H54 (cell line): ENCODE data around the gene DNAH7.
A peak's percentile ranks its signal among the peaks of the same experiment; 100 is the strongest.
"Not testable (repeated sequence)": the region's sequence is repeated elsewhere in the genome, so short reads cannot be mapped to it uniquely, and the experiment has no call there.

Experiments used
- DNase-seq: peaks from one replicate; pipeline ENCODE4 v3.0.0; 2011; ENCODE audit warnings: low spot score, mixed read lengths; ENCODE audit not compliant: insufficient read length
- FAIRE-seq: peaks from 3 replicates; lab custom pipeline; 2011; peaks lifted over from hg19 to GRCh38; lab: Jason Lieb, UNC
- POLR2A ChIP-seq: IDR thresholded peaks from 2 replicates; pipeline ENCODE4 v1.6.1; 2011; ENCODE audit warnings: low read depth, mild to moderate bottlenecking, low read length

Gene DNAH7

DNA sequence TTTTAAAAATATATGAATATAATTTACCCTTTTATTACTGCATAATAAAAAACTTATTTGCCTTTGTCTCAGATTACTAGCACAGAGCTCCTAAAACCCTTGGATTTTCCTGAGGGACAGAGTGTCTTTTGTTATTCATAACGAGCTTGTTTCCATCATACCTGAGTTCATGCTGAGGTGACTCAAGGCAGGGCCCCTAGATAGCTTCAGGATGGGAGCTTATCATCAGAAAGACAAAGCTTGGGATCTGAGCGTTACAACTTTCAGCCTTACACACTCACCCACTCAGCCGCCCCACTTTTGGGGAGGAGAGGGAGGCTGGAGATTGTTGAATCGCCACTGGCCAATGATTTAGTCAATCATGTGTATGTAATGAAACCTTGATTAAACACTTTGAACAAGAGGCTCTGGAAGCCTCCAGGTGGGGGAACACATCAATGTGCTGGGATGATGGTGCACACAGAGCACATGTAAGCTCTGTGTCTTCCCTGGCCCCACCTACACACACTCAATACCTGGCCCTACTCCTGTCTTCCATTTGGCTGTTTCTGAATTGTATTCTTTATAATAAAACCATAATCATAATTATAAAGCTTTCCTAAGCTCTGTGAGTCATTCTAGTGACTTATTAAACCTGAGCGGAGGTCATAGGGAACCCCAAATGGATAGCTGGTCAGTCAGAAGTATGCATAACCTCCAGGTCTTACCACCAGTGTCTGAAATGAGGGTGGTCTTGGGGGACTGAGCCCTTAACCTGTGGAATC is 28.5 kb upstream of the DNAH7 start:
- FAIRE-seq = no peak
- TF ChIP-seq POLR2A = no peak
- DNase-seq = no peak

DNA sequence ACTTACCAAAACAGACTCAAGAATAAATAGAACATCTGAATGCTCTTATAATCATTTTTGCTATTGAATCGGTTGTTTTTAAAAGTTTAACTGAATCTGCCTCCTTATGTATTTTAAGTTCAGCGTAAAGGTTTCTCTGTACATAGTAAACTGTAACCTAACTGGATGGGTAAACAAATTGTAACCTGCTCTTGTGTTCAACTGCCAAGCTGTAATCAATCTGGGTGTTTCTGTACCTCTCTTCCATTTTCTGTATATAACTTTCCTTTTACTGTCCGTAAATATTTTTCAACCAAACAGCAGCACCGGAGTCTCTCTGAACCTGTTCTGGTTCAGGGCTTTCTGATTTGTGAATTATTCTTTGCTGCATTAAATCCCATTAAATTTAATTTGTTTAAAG is 27.6 kb upstream of the DNAH7 start:
- no peak for FAIRE-seq
- DNase-seq = no peak
- no peak for TF ChIP-seq POLR2A

DNA sequence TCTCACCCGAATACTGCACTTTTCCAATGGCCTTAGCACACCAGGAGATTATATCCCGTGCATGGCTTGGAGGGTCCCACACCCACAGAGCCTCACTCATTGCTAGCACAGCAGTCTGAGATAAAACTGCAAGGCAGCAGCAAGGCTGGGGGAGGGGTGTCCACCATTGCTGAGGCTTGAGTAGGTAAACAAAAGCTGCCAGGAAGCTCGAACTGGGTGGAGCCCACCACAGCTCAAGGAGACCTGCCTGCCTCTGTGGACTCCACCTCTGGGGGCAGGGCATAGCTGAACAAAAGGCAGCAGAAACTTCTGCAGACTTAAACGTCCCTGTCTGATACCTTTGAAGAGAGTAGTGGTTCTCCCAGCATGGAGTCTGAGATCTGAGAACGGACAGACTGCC is 20.8 kb upstream of the DNAH7 start:
- DNase-seq, FAIRE-seq: not testable (repeated sequence)

DNA sequence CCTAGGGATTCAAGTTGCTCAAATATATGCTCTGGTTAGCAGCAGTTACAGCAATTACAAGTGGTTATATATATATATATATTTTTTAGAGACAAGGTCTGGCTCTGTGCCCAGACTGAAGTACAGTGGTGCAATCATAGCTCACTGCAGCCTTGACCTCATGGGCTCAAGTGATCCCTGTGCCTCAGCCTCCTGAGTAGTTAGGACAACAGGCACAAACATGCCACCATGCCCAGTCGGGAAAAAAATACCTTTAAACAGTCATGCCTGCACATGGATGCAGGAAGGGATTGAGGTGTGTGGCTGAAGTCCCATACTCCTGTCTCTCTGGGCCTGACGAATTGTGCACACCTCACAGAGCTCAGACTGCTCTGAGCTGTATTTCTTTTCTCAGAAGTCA is 19.6 kb upstream of the DNAH7 start:
- TF ChIP-seq POLR2A = no peak
- no peak for DNase-seq
- no peak for FAIRE-seq

DNA sequence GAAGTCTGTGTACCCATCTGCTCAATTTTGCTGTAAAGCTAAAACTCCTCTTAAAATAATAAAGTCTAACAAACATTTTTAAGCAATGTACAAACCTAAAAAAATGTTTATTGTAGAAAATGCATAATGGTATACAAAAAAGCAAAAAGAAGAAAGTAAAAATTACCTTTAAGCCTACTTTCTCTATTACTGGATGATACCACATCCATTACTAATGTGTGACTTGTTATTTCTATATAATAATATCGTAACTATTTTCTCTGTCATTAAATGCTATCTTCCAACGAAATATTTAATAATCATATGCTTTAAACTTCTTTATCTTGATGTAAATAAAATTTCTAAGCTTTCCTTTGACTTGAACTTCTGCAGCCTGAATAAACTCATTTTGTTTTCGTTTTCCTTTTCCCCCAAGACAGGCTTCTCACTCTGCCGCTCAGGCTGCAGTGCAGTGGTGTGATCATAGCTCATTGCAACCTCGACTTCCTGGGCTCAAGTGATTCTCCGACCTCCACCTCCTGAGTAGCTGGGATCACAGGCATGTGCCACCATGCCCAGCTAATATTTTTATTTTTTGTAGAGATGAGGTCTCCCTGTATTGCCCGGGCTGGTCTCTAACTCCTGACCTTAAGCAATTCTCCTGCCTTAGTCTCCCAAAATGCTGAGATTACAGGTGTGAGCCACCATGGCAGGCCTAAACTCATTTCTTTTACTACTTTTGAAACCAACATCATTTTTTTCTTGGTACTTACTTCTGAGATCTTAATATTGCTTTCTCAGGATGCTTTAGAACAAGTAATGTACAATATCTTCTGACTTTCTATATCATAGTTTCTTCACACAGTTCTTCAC is 18.1 kb upstream of the DNAH7 start:
- no peak for FAIRE-seq
- TF ChIP-seq POLR2A = no peak

DNA sequence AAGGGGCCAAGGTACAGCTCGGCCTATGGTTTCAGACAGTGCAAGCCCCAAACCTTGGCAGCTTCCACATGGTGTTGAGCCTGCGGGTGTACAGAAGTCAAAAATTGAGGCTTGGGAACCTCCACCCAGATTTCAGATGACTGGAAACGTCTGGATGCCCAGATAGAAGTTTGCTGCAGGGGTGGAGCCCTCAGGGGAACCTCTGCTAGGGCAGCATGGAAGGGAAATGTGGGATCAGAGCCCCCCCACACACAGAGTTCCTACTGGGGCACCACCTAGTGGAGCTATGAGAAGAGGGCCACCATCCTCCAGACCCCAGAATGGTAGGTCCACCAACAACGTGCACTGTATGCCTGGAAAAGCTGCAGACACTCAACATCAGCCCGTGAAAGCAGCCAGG is 15.0 kb upstream of the DNAH7 start:
- TF ChIP-seq POLR2A = no peak
- DNase-seq = no peak

More for the DNA sequence above, 18.1 kb upstream of the DNAH7 start:
- no peak for DNase-seq

DNA sequence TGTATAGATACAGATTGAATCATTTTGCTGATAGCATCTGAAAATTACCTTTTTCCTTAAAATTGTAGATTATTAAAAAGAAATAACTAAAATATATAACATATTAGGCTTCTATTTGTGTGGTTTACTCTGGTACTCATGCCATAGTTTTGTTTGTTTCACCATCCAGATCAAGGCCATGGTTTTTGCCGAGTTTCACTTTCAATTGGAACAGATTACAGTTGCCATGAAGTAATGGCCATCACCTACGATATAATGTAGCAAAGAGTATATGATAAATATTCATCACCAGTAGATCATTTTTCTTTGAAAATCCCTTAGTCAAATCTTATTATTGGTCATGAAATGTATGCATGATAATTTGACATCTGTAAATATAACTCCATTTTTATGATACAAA is 11.9 kb upstream of the DNAH7 start:
- DNase-seq = no peak
- FAIRE-seq = no peak
- TF ChIP-seq POLR2A = no peak

More for the DNA sequence above, 15.0 kb upstream of the DNAH7 start:
- no peak for FAIRE-seq

DNA sequence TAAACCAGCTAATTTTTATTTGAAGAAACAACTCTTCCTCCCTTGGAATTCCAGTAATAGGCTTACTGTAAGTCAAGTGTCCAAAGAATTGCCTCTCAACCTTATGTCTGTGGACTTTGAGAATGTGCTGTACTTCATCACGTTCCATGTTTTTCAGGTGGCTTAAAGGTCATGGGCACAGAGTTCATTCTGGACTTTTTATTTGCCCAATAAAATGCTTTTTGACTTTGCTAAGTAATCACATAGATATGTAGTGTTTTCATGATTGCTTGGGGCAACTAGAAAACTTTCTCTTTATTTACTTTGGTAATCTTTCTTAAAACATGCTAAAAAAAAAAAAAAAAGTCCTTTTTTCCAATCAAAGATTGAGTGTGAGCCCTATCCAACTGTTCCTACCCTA is 10.4 kb upstream of the DNAH7 start:
- no peak for TF ChIP-seq POLR2A
- DNase-seq (no peak), FAIRE-seq (no peak)

DNA sequence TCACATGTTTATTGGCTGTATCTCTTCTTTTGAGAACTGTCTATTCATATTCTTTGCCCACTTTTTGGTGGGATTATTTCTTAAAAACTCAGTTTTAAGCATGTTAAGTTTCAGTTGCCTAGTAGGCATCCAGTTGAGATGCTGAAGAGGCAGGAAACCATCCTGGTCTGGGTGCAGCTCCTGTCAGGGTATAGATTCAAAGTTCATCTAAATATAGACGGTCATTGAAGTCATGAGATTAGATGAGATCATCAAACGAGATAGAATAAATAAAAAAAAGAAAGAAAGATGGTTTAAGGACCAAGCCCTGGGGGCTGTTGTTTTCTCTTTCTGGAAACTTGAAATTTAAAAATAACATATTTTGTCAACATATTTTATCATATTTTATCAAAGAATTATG is 9.2 kb upstream of the DNAH7 start:
- DNase-seq (no peak), FAIRE-seq (no peak)
- no peak for TF ChIP-seq POLR2A

DNA sequence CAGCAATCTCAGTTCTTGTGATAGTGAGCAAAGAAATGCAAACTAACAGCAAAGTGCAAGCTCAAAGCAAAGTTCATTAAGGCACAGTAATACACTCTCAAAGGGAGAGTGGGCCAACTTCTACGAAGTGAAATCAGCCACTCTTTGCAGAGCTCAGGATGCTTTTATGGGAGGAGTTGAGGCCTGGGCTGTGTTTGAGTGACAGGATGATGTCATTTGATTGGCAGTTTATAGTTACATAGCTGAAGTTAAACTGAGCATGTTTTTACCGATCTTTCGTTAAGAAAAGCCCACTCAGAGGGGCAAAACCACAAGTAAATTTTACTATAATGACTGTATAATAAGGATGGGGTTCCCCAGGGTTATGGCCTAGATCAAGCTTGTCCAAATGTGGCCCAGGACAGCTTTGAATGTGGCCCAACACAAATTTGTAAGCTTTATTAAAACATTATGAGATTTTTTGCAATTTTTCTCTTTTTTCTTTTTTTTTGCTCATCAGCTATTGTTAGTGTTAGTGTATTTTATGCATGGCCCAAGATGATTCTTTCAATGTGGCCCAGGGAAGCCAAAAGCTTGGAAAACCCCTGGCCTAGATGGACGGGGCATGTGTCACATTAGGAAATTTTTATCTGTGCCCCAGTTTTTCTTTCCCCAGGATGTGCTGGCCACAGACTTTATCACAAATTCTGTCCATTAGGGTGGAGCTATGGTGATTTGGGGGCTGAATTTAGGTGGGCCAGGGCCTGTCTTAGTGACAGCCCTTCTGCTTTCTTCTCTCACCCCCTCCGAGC is 8.3 kb upstream of the DNAH7 start:
- no peak for TF ChIP-seq POLR2A
- FAIRE-seq (no peak), DNase-seq (no peak)

DNA sequence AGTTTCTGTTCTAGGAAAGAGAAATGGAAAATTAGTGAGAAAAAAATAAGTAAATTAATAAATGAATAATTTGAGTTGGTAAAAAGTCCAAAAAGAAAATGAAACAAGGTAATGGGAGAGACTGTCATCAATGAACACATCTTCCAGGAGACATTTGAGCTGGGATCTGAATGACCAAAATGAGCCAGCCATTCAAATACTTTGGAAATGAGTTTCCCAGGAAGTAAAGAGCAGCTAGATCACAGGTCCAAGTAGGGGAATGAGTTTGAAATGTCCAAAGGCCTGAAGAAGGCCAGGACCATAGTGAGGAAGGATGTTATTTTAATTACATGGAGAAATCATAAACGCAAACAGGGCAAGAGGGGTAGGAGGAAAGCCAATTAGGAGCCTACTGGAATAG is 6.6 kb upstream of the DNAH7 start:
- DNase-seq = no peak
- no peak for TF ChIP-seq POLR2A
- FAIRE-seq = no peak

DNA sequence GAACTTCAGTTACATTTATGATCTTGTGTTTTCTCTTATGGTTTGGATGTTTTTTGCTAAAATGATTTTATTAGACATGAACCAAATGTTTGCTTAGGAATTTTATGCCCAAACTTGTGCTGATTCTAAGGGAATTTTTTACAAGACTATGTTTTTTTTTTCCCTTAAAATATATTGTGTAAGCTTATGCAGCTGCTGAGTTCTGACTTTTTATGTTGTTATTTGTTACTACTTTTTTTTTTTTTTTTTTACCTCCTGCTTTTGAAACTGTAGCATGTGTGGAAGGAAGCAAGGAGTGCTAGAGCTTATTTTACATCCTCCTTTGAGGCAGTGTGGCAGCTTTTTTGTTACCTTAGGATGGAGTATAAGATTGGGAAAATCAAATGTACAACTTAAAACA is 6.0 kb upstream of the DNAH7 start:
- DNase-seq = no peak
- TF ChIP-seq POLR2A = no peak
- FAIRE-seq = peak; percentile 48

DNA sequence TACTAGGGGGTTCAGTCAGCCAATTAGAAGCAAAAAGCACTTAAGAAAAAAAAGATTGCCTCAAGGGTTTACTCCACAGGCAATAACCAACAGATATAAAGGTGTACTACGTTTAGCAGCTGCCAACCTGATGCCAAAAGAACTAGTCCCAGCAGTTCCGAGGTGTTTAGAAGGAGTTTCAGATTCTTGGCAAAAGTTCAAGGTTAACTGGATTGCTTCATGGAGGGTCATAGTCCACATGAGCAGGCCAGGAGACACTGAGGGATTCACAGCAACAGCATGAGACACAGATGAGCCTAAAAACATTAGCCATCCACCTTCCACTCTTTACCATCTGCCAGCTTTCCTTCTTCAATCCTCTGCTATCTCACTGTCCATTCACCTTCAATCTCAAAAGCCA is 4.9 kb upstream of the DNAH7 start:
- DNase-seq (no peak), FAIRE-seq (no peak)
- TF ChIP-seq POLR2A = no peak

DNA sequence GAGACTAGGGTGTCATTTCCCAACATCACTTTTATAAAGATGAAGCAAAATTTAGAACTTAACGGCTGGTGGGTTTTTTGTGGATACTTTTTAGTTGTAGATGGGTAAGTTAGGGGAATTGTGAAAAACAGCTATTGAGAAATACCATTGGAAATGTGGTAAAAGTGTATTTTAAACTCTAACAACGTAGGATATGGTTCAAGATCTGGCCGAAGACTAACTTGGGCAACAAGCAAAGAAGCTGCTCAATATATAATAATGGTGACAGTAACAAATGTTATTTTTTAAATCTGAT is 1.6 kb downstream of the DNAH7 start:
- no peak for DNase-seq
- no peak for TF ChIP-seq POLR2A
- FAIRE-seq = no peak
